B cell (primary cell): ENCODE results near the gene CFAP65. TPM values are rescaled to one million over a fixed set of nuclear protein-coding genes. Genes with fewer than 3 reads are reported as not detected.

ENCODE experiments used
- ATAC-seq: fragments of 200-7000 bp; cut with Tn5 transposase; one replicate; pipeline ENCODE4 v1.10.0; 2021; ENCODE audit warnings: low read depth, mild to moderate bottlenecking, moderate number of reproducible peaks, moderate library complexity
- CTCF ChIA-PET: fragments of 350-600 bp; sonication (Branson Sonifier 250); formaldehyde crosslinking; loops from one replicate; lab custom pipeline; 2021; ENCODE audit warnings: antibody characterized with exemption, inconsistent platforms; lab: Charles Lee
- POLR2A ChIA-PET: fragments of 350-600 bp; sonication (Branson Sonifier 250); formaldehyde crosslinking; loops from one replicate; lab custom pipeline; 2021; ENCODE audit warnings: antibody characterized with exemption; lab: Charles Lee
- DNase-seq: peaks from one replicate; pipeline ENCODE4 v3.0.0; 2013
- H2AFZ ChIP-seq: 2 replicates; pipeline ENCODE4 v1.6.1; 2012; ENCODE audit warnings: mild to moderate bottlenecking, low read depth, low read length; ENCODE audit not compliant: insufficient read depth, poor library complexity, severe bottlenecking
- H3K27ac ChIP-seq, 2 donors: 1 replicate in 1 of 2; 2 replicates in 1 of 2; pipeline ENCODE4 v1.5.1; 2012 to 2013; ENCODE audit warnings: low read length in 2 of 2, mild to moderate bottlenecking in 2 of 2, moderate library complexity in 1 of 2
- H3K27me3 ChIP-seq, 4 experiments: fragments of 200-600 bp in 1 of 4; sonication (generic) in 1 of 4; replicated peaks in 1 of 4; 1 replicate in 2 of 4; 2 replicates in 2 of 4; pipeline versions ENCODE4 v1.6.1 to v1.7.0; 2013 to 2016; ENCODE audit warnings: low read length in 3 of 4, mild to moderate bottlenecking in 2 of 4, mixed read lengths in 1 of 4, moderate library complexity in 1 of 4; ENCODE audit not compliant: insufficient read depth in 4 of 4, control insufficient read depth in 3 of 4; ENCODE audit errors: control extremely low read depth in 1 of 4
- H3K36me3 ChIP-seq, 2 experiments: replicated peaks in 1 of 2; 1 replicate in 1 of 2; 2 replicates in 1 of 2; pipeline versions ENCODE4 v1.6.1 to v1.7.1; 2013; ENCODE audit warnings: low read length in 1 of 2; ENCODE audit not compliant: insufficient read depth in 2 of 2, control insufficient read depth in 1 of 2; ENCODE audit errors: control extremely low read depth in 1 of 2, extremely low read depth in 1 of 2
- H3K4me1 ChIP-seq, 2 donors: fragments of 200-600 bp in 1 of 2; sonication (generic) in 1 of 2; 1 replicate in 1 of 2; 2 replicates in 1 of 2; pipeline versions ENCODE4 v1.5.1 to v1.6.1; 2013 to 2017; ENCODE audit warnings: low read length in 2 of 2; ENCODE audit not compliant: control insufficient read depth in 2 of 2, insufficient read depth in 2 of 2
- H3K4me2 ChIP-seq: replicated peaks from 2 replicates; pipeline ENCODE3; 2012; ENCODE audit warnings: mild to moderate bottlenecking, low read depth, low read length; ENCODE audit not compliant: poor library complexity, severe bottlenecking
- H3K4me3 ChIP-seq, 5 experiments: fragments of 200-600 bp in 1 of 5; sonication (generic) in 1 of 5; 1 replicate in 3 of 5; 2 replicates in 2 of 5; pipeline versions ENCODE4 v1.5.1 to v1.7.0; 2011 to 2016; ENCODE audit warnings: low read length in 4 of 5, mild to moderate bottlenecking in 4 of 5, low read depth in 2 of 5, control low read depth in 1 of 5, moderate library complexity in 1 of 5; ENCODE audit not compliant: insufficient read depth in 1 of 5; ENCODE audit errors: control extremely low read depth in 1 of 5, extremely low read depth in 1 of 5
- H3K79me2 ChIP-seq: fragments of 200-600 bp; sonication (generic); one replicate; pipeline ENCODE4 v1.6.0; 2016; ENCODE audit warnings: low read length; ENCODE audit not compliant: control insufficient read depth, insufficient read depth
- H3K9ac ChIP-seq: fragments of 200-600 bp; sonication (generic); 2 replicates; pipeline ENCODE4 v1.6.1; 2017; ENCODE audit warnings: mild to moderate bottlenecking, low read length, moderate library complexity
- H3K9me3 ChIP-seq, 3 donors: one replicate each; pipeline versions ENCODE4 v1.6.1 to v1.7.1; 2013; ENCODE audit warnings: low read length in 2 of 3; ENCODE audit not compliant: control insufficient read depth in 2 of 3, insufficient read depth in 1 of 3; ENCODE audit errors: control extremely low read depth in 1 of 3
- H4K20me1 ChIP-seq: 2 replicates; pipeline ENCODE4 v1.6.0; 2012; ENCODE audit warnings: mild to moderate bottlenecking, low read length; ENCODE audit not compliant: insufficient read depth, control insufficient read depth, poor library complexity, severe bottlenecking
- H3K27ac Mint-ChIP-seq: one replicate; pipeline ENCODE4 v1.8.0; 2021; ENCODE audit warnings: mixed read lengths
- H3K27me3 Mint-ChIP-seq: one replicate; pipeline ENCODE4 v1.8.0; 2021; ENCODE audit warnings: mixed read lengths
- H3K4me1 Mint-ChIP-seq: one replicate; pipeline ENCODE4 v1.8.0; 2021; ENCODE audit warnings: mixed read lengths
- H3K4me3 Mint-ChIP-seq: one replicate; pipeline ENCODE4 v1.8.0; 2021; ENCODE audit warnings: mixed read lengths
- H3K9me3 Mint-ChIP-seq: one replicate; pipeline ENCODE4 v1.8.0; 2022; ENCODE audit warnings: mixed read lengths; ENCODE audit not compliant: insufficient read depth
- CTCF ChIP-seq: fragments of 200-600 bp; IDR thresholded peaks from one replicate; pipeline ENCODE4 v1.8.0; 2022; ENCODE audit warnings: antibody characterized with exemption, mild to moderate bottlenecking
- EZH2 ChIP-seq: IDR thresholded peaks from 2 replicates; pipeline ENCODE4 v1.6.1; 2012; ENCODE audit warnings: borderline replicate concordance, low read depth, mild to moderate bottlenecking, moderate library complexity, low read length; ENCODE audit not compliant: insufficient read depth, poor library complexity, severe bottlenecking
- WGBS: methylation state at CpG from one replicate; pipeline ENCODE4 v1.1.5; 2013; ENCODE audit warnings: missing lambda C conversion rate; ENCODE audit not compliant: insufficient coverage; 5-methylcytosine and 5-hydroxymethylcytosine counted together
- intact Hi-C: fragments of 100-400 bp; cut with micrococcal nuclease; formaldehyde crosslinking; loops from one replicate; pipeline ENCODE4 v1.10.0; 2022
- polyA plus RNA-seq: library from polyadenylated mRNA; depleted of rRNA; stranded (reverse); fragments of >200 nt; gene quantifications from 2 replicates; pipeline ENCODE4 v1.2.3, GENCODE V29; 2012
- total RNA-seq, 2 donors: library from RNA; stranded (reverse); fragments of 120-200 nt in 1 of 2; gene quantifications; 1 replicate in 1 of 2; 2 replicates in 1 of 2; pipeline versions ENCODE4 v1.2.3 to v1.2.4, GENCODE V29; 2013 to 2022

Gene CFAP65
- total and polyA plus RNA-seq, 2 donors (not counting 1 experiment from before 2014, with no cell fraction given) = not detected

GRCh38 chr2:219060821-219061791 is 19.8 kb upstream of the CFAP65 start, which contains the start of gene IHH:
TSS of gene IHH (minus strand) at chr2:219060921. CDS start at chr2:219060467, 454 bp downstream.
- ATAC-seq (no peak), DNase-seq (peak; percentile 32)
- Histone ChIP-seq H4K20me1 (no peaks in the 10 kb centered on the region), H3K4me2 (peak within 1 kb of the TSS; percentile 54), H3K9me3 (no peaks in the 10 kb centered on the region), H3K4me1 (peaks cover 35 to 41% of the 10 kb centered on the region in 2 donors), H3K36me3 (no peaks in the 10 kb centered on the region), H2AFZ (no peak within 1 kb of the TSS), H3K9ac (no peak within 1 kb of the TSS), H3K4me3 (no peak within 1 kb of the TSS), H3K79me2 (no peaks in the 10 kb centered on the region), H3K27me3 (peaks cover 0 to 67% (median 46%) of the 10 kb centered on the region in 4 experiments), H3K27ac (no peak within 1 kb of the TSS)
- Mint-ChIP-seq H3K4me3 (peak within 1 kb of the TSS; percentile 55), H3K9me3 (no peaks in the 10 kb centered on the region), H3K4me1 (peaks cover 24% of the 10 kb centered on the region), H3K27me3 (peaks cover 44% of the 10 kb centered on the region), H3K27ac (peak within 1 kb of the TSS; percentile 6)
- 2% methylated on average over 69 of the region's 76 CpGs for WGBS
- POLR2A ChIA-PET = no interaction called here
- CTCF ChIA-PET = interaction anchor here (0.9 to 9.5 kb wide), 4 partner anchors 8 to 94 kb away, joined by 3 to 117 read pairs (median 4); no protein-coding TSS in a partner anchor
- intact Hi-C loops = no loop called here
- peak; percentile 56 for TF ChIP-seq EZH2
- TF ChIP-seq CTCF = no peak
